Vein endothelial cell (primary cell): ENCODE results near the gene PTBP3. TPM values are rescaled to one million over a fixed set of nuclear protein-coding genes. Genes with fewer than 3 reads are reported as not detected.

ENCODE experiments used
- small RNA-seq: library from RNA; depleted of rRNA; stranded (forward); fragments of <200 nt; gene quantifications from one replicate; pipeline ENCODE3, GENCODE V24; 2012
- total RNA-seq: library from RNA; depleted of rRNA; stranded (reverse); fragments of >200 nt; gene quantifications from 2 replicates; pipeline ENCODE4 v1.2.3, GENCODE V29; 2012

PTBP3 gene, protein sequence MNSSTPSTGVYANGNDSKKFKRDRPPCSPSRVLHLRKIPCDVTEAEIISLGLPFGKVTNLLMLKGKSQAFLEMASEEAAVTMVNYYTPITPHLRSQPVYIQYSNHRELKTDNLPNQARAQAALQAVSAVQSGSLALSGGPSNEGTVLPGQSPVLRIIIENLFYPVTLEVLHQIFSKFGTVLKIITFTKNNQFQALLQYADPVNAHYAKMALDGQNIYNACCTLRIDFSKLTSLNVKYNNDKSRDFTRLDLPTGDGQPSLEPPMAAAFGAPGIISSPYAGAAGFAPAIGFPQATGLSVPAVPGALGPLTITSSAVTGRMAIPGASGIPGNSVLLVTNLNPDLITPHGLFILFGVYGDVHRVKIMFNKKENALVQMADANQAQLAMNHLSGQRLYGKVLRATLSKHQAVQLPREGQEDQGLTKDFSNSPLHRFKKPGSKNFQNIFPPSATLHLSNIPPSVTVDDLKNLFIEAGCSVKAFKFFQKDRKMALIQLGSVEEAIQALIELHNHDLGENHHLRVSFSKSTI
- total RNA-seq = 62.7 and 79.8 TPM in 2 replicates

DNA sequence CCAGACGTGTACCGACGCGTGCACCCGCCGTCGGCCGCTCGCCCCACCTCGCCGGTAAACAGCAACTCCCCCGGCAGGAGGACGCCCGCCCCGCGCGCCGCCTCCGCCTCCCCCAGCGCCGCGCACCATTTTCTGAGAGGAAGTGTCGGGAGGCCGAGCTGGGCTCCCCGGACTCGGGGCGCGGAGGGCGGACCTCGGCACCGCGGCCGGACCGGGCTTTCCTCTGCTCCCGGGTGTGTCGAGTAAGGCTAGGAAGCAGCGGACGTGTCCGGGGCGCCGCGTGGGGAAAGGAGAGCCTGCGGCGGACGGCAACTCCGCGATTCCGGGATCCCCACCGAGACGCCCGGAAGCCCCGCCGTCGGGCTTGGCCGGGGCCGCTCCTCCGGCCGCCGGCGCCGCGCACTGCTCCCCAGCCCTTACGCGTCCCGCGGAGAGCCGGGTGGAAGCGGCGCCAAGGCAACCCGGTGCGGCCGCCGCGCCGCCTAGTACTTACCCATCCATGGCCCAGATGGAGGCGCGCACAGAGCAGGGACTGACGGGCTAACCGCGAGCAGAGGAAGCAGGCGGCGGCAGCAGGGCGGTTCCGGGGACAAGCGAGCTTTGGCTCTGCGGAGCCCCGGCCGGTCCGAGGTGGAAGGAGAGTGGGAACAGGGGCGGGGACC, at the start of gene PTBP3:
Gene PTBP3, minus strand, starts transcription at position 643 of the 662 bp plus-strand sequence. CDS start 35,754 bp downstream, outside the sequence.

DNA sequence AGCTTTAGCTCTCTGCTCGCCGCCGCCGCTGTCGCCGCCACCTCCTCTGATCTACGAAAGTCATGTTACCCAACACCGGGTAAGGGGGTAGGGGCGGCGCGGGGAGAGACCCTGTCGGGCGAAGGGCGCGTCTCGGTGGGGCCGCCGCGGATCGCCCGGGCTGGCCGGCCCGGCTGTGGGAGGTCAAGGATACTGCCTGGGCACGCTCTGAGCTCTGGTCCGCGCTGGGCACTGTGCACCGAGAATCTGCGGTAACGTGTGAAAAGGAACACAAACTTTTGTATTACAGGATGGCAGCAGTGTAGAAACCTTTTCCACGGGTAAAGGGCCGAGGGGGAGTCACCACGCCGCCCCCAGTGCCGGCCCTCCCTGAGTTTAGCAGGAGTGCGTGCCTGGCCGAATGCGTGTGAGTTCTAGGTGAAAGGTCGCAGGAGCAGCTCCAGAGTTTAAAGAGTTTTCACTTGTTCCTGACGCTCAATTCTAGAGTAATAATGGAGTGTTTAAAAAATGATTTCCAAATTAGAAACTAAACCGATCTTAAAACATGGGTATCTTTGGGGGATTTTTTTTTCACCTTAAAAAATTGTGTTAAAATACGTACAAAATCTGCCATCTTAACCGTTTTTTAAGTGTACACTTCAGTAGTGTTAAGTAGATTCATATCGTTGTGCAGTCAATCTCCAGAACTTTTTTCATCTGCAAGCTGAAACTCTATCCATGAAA, 46.8 kb upstream of the PTBP3 start, which contains the start of gene HSDL2:
Gene HSDL2, plus strand, starts transcription at position 7 of the 723 bp plus-strand sequence. Its CDS starts 56 bp downstream, at position 63.

DNA sequence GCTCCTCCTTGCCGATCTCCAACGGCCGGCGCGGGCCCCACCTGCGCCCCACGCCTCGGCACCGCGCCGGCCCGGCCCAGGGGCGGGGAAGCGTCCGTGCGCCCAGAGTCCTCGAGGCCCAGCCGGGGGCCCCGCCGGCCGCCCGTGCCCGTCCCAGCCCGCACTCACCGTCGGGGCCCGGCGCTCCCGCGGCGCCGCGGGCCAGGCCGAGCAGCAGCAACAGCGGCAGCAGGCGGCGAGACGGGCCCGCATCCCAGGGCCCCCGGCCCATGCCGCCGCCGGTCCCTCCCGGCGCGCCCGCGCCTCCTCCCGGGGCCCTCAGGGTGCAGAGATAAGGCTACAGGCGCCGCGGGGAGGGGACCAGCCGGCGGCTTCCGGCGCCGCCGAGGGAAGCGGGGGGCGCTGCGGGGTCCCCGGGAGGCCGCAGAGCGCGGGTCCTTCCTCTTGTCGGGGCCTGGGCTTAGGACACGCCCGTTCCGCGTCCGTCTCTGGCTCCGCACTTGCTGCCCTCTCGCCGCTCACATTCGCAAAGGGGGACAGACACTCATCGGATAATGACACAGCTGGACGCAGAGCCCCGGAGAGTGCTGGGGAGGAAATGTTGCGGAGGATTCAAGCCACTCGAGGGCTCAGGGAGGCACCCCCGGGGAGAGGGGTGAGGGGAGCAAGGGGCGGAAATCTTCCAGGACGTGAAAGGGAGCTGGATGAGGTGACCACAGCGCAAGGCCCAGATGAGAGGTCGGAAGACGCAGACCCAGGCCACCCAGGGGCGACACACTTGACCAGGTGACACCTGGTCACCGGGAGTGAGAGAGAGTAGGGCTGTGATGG, 158.2 kb downstream of the PTBP3 start, which contains the start of gene SUSD1:
Gene SUSD1, minus strand, starts transcription at position 333 of the 831 bp plus-strand sequence. Its CDS starts 62 bp downstream, at position 271.

Small RNA genes lying within 50 kb of the gene (small RNA-seq; reads per million reads assigned to genes)
- gene RF00019 (not detected), gene RN7SL430P (not detected), gene RN7SL57P (not detected), gene RNA5SP295 (not detected)

Other genes starting within 250 kb of the PTBP3 start
- 38.0 and 47.0 TPM in 2 replicates for gene SUSD1, start 158.3 kb downstream of the PTBP3 start, total RNA-seq
- gene HSDL2, start 46.5 kb upstream of the PTBP3 start, total RNA-seq = 24.6 and 32.0 TPM in 2 replicates
- 1.9 and 2.9 TPM in 2 replicates for gene KIAA1958, start 153.2 kb upstream of the PTBP3 start, total RNA-seq